NCI-H2029 treated with DMSO at 0.1 percent for 48 hours (cell line): ENCODE results near the gene AHRR.

Experiments used
- DNase-seq: peaks from one replicate; lab custom pipeline; 2025; lab: John Stamatoyannopoulos, UW

AHRR gene

GRCh38 chr5:347712-348284 is 26.3 kb downstream of the AHRR start:
- DNase-seq = no peak

- no peak for DNase-seq
These were observed 27.2 kb downstream of the AHRR start for GRCh38 chr5:348726-349125.

GRCh38 chr5:350355-350754 is 28.8 kb downstream of the AHRR start:
- DNase-seq = no peak

GRCh38 chr5:351084-351920 is 29.8 kb downstream of the AHRR start:
- DNase-seq = no peak

DNA sequence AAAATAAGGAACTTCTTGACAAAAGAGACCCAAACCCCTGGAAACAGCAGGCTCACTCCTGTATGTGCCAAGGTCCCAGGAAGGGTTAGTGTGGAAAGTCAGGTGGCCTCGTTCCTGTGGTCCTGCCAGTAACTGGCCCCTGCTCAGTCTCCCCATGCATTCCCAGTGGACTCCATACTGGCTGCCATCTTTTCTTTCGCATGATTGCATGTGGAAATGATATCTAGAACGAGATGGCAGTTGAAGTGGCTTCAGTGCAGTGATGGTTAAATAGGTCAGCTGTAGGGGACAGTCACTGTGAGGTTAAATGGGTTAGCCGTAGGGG is 30.4 kb downstream of the AHRR start:
- DNase-seq = no peak

GRCh38 chr5:352639-353611 is 31.4 kb downstream of the AHRR start:
- no peak for DNase-seq

- no peak for DNase-seq
These were observed 32.4 kb downstream of the AHRR start for GRCh38 chr5:353612-354580.

- DNase-seq = no peak
These were observed 33.3 kb downstream of the AHRR start for GRCh38 chr5:354581-355378.

- DNase-seq = no peak
These were observed 33.9 kb downstream of the AHRR start for GRCh38 chr5:355379-355935.

- DNase-seq = no peak
These were observed 34.4 kb downstream of the AHRR start for GRCh38 chr5:355958-356357.

DNA sequence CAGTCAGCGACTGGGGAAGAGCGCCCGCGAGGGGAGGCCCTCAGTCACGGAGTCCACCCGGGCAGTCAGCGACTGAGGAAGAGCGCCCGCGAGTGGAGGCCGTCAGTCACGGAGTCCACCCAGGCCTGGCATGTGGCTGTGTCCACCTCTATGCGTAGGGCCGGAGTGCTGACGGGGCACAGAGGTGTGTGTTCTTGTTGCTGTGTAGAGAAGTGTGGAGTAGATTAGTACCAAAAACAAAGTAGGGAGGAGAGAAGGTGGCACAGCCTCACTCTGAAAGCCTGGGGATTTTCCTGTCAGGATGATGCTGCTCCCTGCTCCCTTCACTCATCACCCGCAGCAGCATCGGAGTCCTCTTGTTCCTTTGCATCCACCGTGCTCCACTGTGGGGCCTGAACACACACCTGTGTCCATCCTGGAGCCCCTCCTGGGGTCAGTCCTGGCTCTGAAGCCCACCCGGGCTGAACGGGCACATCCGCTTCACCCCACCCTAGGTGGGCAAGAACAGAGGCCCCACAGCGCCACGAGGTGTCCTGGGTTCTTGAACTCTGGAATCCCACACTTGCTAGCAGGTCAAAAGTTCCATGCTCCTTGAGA is 37.9 kb downstream of the AHRR start:
- DNase-seq = no peak

DNA sequence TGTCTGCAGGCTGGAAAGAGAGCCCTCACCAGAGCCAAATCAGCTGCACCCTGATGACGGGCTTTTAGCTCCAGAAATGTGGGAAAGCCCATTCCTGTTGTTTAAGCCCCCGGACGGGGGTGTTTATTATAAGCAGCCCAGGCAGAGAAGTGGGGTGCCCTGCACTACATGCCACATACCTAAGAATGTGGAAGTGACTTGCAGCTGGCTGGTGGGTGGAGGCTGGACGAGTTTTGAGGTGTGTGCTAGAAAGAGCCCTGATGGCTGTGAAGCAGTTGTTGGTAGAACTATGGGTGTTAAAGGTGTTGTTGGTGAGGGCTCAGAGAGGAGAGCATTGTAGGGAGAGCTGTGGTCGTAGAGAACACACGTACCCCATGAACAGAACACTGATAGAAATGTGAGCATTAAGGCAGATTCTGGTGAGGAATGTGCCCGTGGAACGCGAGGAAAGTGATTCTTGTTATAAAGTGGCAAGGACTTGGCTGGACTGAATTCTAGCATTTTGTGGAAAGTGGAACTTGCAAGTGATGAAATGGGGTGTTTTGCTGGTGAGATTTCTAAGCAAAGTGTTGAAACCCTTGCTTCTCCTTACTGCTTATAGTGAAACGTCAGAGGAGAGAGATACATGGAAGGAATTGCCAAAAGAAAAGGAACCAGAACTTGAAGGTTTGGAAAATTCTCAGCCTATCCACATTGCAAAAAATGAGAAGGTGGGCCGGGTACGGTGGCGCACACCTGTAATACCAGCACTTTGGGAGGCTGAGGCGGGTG is 38.9 kb downstream of the AHRR start:
- no peak for DNase-seq

GRCh38 chr5:362189-362588 is 40.7 kb downstream of the AHRR start:
- no peak for DNase-seq

DNA sequence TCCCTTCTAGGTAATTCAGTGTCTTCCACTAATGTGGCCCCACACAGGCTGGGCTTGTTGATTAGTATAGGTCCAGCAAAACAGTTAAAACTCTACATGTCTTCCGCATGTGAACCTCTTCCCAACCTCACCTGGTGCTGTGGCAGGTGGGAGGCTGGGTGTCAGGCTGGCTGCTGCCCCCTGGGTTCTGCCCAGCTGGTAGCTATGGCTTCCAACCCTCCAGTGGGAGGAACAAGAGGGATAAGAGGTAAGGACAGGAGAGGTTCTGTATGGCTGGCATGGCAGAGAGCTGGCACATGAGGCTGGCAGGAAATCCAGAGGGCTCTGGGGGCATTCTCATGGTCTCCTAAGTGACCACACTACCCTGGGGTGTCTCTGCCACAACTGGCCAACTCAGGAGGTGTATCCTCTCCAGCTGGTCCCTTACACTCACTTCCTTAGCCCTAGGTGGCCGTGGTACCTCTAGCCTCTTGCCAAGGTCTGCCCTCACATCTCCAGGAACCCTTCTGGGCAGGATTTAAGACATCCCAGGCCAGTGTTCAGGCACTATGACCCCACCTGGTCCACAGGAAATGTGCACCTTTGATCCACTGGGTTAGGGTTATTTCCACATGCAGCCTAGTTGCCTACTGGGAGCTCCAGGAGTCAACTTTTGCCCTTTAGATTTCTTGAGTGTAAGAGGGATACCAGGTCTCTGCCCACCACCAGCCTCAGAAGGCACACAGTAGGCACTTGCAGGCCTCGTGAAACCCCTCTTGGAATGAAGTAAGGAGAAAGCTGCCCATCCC is 41.7 kb downstream of the AHRR start:
- DNase-seq = no peak

- DNase-seq = no peak
These were observed 43.0 kb downstream of the AHRR start for GRCh38 chr5:364497-364896.

DNA sequence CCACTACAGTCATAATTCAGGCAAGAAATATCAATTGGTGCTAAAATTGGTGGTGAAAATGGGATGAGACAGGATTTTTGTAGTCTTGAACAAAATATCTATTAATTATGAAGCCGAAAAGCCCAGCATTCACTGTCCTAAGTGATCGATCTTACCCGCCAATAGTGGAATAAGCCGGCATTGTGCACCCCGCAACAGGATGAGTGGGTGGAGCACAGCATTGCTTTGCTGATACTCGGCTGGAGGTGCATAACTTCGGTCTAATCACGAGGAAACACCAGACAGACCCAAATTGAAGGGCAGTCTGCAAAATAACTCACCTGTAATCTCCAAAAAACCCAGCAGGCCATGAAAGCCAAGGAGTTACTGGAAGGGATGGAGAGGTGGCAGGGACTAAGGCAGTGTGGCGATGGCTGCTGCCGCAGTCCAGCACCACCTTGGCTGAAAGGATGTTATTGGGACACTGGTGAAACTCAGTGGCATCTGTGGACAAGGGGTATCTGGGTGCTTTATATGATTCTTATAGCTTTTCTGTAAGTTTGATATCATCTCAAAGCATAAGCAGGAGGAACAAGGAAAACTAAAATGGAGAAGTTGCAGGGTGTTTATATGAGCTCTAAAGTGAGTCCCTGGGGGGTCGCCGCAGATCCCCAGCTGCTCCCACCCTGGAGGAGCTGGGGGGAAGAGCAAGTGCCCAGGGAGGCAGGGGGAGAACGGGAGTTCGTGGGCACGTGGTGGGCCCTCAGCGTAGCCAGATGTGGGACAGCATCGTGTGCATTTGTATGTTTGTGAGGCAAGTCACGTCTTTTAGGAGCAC is 45.2 kb downstream of the AHRR start:
- DNase-seq = no peak

DNA sequence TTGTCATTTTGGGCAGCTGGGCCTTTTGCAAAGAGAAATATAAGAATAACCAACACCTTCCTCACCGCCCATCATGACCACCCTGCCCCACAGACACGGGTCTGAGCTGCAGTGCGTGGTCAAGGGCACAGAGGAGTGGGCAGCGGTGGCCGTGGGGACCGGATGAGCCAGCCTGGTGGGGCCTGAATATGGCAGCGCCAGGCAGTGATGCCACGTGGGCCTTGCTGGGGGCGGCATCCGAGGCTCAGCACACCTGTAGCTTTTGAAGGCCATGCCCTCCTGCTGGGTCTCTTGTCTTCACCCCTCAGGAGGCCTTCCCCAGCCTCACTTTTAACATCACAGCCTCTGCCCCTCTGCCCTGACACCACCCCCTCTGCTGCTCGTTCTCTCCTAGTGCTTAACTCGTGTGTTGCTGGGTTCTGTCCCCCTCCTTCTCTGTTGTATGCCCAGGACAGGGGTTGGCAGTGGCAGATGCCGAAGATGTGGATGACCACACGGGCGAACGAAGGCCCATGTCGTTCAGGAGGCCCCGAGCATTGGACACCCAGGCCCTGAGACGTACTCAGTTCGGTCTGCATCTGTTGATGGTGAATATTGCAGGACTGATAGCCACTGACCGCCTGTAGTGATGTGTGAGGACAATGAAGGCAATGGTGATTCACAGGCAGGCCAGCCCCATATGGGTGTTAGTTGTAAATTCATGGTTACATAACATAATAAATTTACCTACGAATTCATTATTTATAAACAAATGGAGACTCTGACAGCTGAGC is 46.0 kb downstream of the AHRR start:
- no peak for DNase-seq
